HG03066 (cell line): ENCODE measurements around the gene PON2.
A peak's percentile ranks its signal among the peaks of the same experiment; 100 is the strongest.

ENCODE experiments used
- ATAC-seq: cut with Tn5 transposase; IDR thresholded peaks from one replicate; pipeline ENCODE4 v1.9.1; 2021; ENCODE audit warnings: low read depth; ENCODE audit not compliant: unreplicated experiment

The PON2 gene

GRCh38 chr7:95446618-95447017, 11.8 kb upstream of the PON2 start:
- ATAC-seq, result no peak

GRCh38 chr7:95444796-95445195, 10.0 kb upstream of the PON2 start:
- ATAC-seq, result no peak

GRCh38 chr7:95441042-95441823, 6.4 kb upstream of the PON2 start:
- no peak for ATAC-seq

GRCh38 chr7:95440394-95441038, 5.7 kb upstream of the PON2 start:
- no peak for ATAC-seq

GRCh38 chr7:95436407-95436806, 1.6 kb upstream of the PON2 start:
- no peak for ATAC-seq

- ATAC-seq, result no peak
These were observed 573 bp upstream of the PON2 start for GRCh38 chr7:95435422-95435780.

- peak; percentile 12 for ATAC-seq
These were observed 774 bp downstream of the PON2 start for GRCh38 chr7:95433952-95434556.

- no peak for ATAC-seq
These were observed 1.7 kb downstream of the PON2 start for GRCh38 chr7:95433129-95433528.

GRCh38 chr7:95432606-95433005, 2.2 kb downstream of the PON2 start:
- no peak for ATAC-seq

- no peak for ATAC-seq
These were observed 4.0 kb downstream of the PON2 start for GRCh38 chr7:95430864-95431263.

GRCh38 chr7:95429241-95429990, 5.4 kb downstream of the PON2 start:
- no peak for ATAC-seq

- no peak for ATAC-seq
These were observed 6.8 kb downstream of the PON2 start for GRCh38 chr7:95427914-95428516.

- no peak for ATAC-seq
These were observed 7.7 kb downstream of the PON2 start for GRCh38 chr7:95427166-95427565.

GRCh38 chr7:95425694-95426093, 9.1 kb downstream of the PON2 start:
- ATAC-seq, result no peak

- no peak for ATAC-seq
These were observed 10.1 kb downstream of the PON2 start for GRCh38 chr7:95424716-95425115.

GRCh38 chr7:95421847-95422444, 12.9 kb downstream of the PON2 start:
- no peak for ATAC-seq

- no peak for ATAC-seq
These were observed 13.6 kb downstream of the PON2 start for GRCh38 chr7:95421000-95421846.

GRCh38 chr7:95412075-95412474, 22.8 kb downstream of the PON2 start:
- no peak for ATAC-seq

- no peak for ATAC-seq
These were observed 23.2 kb downstream of the PON2 start for GRCh38 chr7:95411666-95412065.
